ENCODE data around the gene CFAP299. TPM values are rescaled to one million over a fixed set of nuclear protein-coding genes. Genes with fewer than 3 reads are reported as not detected.

The CFAP299 gene
- total and polyA plus RNA-seq, 2 of the 13 experiments (the other 11 are each of a cell fraction or from before 2014, with no cell fraction given), result not detected

- TF ChIP-seq PRDM10 (CRISPR knock-in tag; IDR thresholded peaks at IDR 0.05; ENCODE audit: low read depth) (no peak), ARID5B (CRISPR knock-in tag; IDR thresholded peaks at IDR 0.05) (no peak), ESRRA (CRISPR knock-in tag; IDR thresholded peaks at IDR 0.05; ENCODE audit: low read depth) (no peak), MXI1 (IDR thresholded peaks at IDR 0.05; ENCODE audit: borderline replicate concordance, low read depth, low read length) (no peak), GRHL1 (CRISPR knock-in tag; conservative IDR thresholded peaks at IDR 0.05) (no peak), DDIT3 (CRISPR knock-in tag; IDR thresholded peaks at IDR 0.05) (no peak), ASH2L (IDR thresholded peaks at IDR 0.05; ENCODE audit: insufficient read length, low read depth, low read length) (no peak), ZNF766 (CRISPR knock-in tag; IDR thresholded peaks at IDR 0.05; ENCODE audit: borderline replicate concordance) (no peak), DBP (CRISPR knock-in tag; IDR thresholded peaks at IDR 0.05; ENCODE audit: not compliant biosample characterization) (no peak), ZNF687 (CRISPR knock-in tag; IDR thresholded peaks at IDR 0.05) (no peak), ARID2 (CRISPR knock-in tag; IDR thresholded peaks at IDR 0.05; ENCODE audit: borderline replicate concordance) (no peak), ZFP1 (CRISPR knock-in tag; IDR thresholded peaks at IDR 0.05) (no peak)
These were observed 207.2 kb downstream of the CFAP299 start (continued) for GRCh38 chr4:80542747-80543146.

Data from HepG2 (cell line).